ENCODE data around the gene GFRA1.

The GFRA1 gene

DNA sequence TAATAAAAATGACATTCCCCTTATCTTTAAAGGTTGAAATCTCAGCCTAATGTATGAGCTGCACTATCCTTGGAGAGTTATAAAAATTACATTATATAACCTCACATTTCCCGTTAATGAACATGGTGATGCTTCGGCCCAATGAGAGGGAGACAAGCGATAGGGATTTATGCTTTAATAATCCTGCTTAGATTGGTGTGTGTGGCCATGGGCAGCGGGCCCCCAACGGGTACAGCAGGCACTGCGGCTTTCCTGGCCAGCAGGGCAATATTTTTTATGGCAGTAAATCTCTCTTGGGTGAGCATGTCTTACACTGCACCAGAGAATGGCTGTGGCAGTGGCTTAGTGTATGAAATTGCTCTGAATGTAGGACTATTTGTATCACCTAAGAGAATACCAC, 246.3 kb downstream of the GFRA1 start:
- DNase-seq (ENCODE audit: low spot score), result no peak

DNA sequence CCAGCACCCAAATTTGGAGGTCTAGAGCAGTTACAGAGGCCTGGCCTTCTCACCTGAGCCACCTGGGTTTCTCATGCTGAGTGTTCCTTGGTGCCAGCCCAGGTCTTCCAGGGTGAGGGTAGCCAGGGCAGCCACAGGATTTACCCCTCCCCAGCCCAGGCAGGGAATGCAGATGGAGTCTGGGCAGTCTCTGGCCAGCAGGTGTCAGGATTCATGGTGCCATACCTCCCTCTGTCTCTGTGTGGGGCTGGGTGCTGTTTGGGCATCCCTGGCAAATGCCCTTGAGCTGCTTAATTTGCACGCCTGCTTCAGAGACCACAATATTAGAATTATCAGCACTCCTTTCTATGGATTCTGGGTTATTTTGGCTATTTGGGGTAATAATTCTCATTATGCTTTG, 246.7 kb downstream of the GFRA1 start:
- no peak for DNase-seq (ENCODE audit: low spot score)

DNA sequence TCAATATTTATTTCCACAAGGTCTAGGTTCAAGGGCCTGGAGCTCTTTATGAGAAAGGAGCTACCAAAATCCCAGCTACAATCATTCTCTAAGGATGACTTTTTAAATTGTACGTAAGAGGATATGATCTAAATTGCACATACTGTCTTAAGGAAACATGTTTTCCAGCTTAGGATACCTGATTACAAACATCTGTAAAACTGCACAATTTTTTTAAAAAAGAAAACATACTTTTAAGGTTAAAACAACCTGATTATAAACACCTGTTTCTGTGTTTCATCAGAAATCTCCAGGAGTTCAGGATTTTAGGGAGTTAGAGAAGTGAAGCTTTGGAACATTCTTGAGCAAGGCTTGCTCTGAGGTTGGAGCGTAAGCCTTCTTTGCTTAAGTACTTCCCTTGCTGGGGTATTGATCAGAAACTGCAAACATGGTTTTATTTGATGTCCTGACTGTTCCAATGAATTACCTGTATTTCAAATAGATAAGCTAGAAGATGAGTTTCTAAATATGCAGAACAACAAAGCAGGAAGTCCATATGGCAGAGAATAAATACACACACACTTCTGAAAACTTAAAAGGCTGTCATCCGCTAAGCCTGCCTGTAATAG, 248.6 kb downstream of the GFRA1 start:
- DNase-seq (ENCODE audit: low spot score), result no peak

DNA sequence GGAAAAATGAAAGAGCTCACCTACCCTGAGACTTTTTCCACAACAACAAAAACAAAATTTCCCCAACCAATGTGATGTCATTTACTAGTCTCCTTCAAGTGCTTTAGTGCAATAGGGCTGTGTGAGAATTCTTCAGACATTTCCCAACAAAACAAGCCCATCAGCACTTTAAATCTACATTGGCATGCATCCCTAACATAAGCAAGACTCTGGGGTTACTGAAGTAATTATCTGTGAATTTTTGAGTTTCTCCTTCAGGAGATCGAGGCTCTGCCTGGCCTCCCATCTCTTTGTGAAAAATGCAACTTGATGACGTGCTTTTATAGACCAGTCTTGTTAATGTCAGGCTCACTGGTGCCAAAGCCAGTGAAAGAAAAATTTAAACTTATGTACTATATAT, 255.6 kb downstream of the GFRA1 start:
- DNase-seq (ENCODE audit: low spot score), result no peak

DNA sequence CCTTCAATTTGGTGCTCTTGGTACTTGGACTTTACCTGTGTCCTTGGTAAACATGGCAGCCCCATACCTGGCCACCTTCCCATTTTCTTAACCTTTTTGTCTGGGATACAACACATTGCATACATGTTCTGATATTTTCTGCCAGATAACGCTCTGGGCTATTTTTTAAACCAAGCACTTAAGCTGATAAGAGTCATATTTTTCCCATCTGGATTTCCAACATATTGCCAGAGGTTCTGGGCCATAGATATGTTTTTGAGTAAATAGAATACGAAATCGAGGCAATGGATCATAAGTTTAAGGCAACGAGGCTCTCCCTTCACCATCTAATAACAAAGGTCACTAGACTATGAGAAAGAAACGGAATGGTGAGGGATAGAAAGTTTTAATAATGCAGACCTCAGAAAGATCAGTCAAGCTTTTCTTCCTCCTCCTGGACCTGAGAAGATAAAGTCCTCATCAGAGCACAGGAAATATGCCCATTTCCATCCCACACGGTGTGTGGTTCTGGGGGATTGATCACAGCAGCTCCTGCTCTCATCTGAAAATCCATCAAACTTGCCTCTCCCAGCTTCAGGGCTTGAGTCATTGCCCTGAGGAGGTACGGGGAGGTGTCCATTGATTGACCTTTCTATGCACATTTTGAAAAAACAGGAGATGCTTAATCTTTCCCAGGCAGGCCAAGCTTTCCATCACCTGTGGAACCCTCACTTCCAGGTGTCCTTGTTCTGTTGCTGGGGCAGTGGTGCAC, 257.2 kb downstream of the GFRA1 start:
- DNase-seq (ENCODE audit: low spot score), result no peak

DNA sequence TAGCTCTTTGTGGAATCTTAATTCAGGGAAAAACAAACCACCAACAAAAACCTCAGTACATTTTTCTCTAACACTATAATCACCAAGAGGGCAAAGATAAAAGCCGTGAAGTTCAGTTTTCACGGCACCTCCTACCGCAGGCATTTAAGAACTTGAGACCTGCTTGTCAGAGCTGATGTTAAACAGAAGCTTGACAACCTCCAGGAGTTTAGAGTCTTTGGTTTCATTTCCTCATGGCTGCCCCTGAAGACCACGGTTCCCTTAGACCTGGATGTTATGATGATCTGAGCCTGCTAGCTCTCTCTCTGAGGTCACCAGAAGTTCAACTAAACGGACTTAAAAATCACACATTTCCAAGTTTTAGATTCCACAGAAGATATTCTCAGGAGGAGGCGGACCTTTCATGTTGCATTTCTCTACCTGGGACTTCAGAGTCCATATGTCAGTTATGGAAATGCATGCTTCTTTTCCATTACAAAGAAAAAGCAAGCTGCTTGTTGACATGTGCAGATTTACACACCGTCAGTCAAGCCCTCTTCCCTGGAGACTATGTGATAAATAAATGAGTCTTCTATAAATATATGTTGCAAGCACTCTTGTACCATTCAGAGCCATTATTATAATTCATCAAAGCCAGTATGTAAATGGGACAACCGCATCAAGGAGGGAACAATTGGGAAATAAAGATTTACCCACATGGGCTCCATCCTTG, 258.0 kb downstream of the GFRA1 start:
- no peak for DNase-seq (ENCODE audit: low spot score)

DNA sequence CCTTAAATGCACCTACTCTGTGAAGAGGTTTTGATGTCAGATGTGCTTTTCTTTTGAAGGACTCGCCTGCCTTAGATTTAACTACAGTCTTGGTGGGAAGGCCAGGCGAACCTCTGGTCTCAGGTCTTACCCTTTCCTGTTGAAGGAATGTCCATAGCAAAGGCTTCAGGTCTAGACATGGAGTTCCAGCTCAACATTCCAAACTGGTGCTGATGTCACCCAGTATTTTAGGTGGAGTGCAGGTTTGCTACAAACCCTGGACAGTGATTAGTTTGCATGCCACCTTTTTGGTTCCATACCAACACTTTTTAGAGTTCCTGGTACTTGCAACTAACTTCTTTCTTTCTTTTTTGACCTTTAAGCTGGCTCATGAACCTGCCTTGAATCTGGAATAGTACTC, 258.7 kb downstream of the GFRA1 start:
- no peak for DNase-seq (ENCODE audit: low spot score)

DNA sequence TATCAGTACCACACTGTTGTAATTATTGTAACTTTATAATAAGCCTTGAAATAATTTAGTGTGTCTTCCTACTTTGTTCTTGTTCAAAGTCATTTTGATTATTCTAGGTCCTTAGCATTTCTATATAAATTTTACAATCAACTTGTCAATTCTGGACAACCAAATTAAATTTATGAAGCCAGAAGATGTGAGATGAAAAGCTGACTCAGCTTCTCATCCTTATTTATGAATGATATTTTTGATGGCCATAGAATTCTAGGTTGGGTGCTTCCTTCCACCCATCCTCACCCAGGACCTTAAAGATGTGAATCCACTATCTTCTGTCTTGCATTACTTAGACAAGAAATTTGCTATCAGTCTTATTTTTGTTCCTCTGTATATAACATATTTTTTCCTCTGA, 261.1 kb downstream of the GFRA1 start:
- no peak for DNase-seq (ENCODE audit: low spot score)

DNA sequence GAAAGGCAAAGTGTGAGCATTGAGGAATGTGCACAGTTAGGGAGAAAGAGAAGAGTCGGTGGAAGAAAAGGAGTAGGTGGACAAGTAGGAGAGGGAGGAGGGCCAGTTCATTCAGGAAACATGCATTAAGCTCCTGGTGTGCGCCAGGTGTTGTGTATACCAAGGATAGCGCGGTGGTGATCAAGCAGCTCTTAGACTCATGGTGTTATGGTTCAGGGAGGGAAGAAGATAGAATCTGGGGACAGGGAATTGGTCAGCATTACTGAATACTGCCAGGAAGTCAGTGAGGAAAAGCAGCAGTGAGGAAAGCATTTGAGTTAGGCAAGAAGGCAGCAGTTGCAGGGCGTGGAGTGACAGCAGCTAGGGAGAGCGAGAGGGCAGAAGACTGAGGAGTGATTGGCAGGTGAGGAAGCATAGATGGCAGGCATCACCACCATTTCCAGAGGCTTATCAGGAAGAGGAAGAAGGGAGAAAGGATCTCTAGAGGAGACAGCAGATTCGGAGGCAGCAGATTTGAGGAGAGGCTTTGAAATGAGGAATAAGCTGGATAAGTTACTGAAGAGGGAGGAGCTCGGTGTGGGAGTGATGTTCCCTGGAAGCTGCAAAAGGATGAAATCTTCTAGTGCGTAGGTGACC, 265.6 kb downstream of the GFRA1 start:
- no peak for DNase-seq (ENCODE audit: low spot score)
